ENCODE results near the gene FAM170B. TPM values are rescaled to one million over a fixed set of nuclear protein-coding genes. Genes with fewer than 3 reads are reported as not detected.

FAM170B gene
- total RNA-seq, 1 donor from 2014 or later = not detected

GRCh38 chr10:49092477-49092876, 41.3 kb downstream of the FAM170B start:
- Mint-ChIP-seq H3K4me1 (ENCODE audit: low read depth) (peaks cover 4% of the 10 kb centered on the region), H3K27ac (ENCODE audit: unreplicated experiment) (no peak overlapping the region), H3K36me3 (ENCODE audit: low read depth) (peaks cover 1% of the 10 kb centered on the region), H3K9me3 (ENCODE audit: low read depth) (peaks cover 5% of the 10 kb centered on the region), H3K4me3 (ENCODE audit: unreplicated experiment) (no peak overlapping the region), H3K27me3 (ENCODE audit: low read depth) (no peaks in the 10 kb centered on the region)
- TF ChIP-seq, protein P1, sequence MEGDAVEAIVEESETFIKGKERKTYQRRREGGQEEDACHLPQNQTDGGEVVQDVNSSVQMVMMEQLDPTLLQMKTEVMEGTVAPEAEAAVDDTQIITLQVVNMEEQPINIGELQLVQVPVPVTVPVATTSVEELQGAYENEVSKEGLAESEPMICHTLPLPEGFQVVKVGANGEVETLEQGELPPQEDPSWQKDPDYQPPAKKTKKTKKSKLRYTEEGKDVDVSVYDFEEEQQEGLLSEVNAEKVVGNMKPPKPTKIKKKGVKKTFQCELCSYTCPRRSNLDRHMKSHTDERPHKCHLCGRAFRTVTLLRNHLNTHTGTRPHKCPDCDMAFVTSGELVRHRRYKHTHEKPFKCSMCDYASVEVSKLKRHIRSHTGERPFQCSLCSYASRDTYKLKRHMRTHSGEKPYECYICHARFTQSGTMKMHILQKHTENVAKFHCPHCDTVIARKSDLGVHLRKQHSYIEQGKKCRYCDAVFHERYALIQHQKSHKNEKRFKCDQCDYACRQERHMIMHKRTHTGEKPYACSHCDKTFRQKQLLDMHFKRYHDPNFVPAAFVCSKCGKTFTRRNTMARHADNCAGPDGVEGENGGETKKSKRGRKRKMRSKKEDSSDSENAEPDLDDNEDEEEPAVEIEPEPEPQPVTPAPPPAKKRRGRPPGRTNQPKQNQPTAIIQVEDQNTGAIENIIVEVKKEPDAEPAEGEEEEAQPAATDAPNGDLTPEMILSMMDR (IDR thresholded peaks at IDR 0.05) = no peak
- no peak for DNase-seq (ENCODE audit: low spot score)

- H3K4me3 Mint-ChIP-seq (ENCODE audit: unreplicated experiment) = no peak overlapping the region
- no peak for DNase-seq (ENCODE audit: low spot score)
- H3K27me3 Mint-ChIP-seq (ENCODE audit: low read depth) = no peaks in the 10 kb centered on the region
- H3K27ac Mint-ChIP-seq (ENCODE audit: unreplicated experiment) = no peak overlapping the region
- TF ChIP-seq, protein P1 (IDR thresholded peaks at IDR 0.05) = no peak
- H3K36me3 Mint-ChIP-seq (ENCODE audit: low read depth) = peaks cover 1% of the 10 kb centered on the region
- peaks cover 4% of the 10 kb centered on the region for H3K4me1 Mint-ChIP-seq (ENCODE audit: low read depth)
- peaks cover 12% of the 10 kb centered on the region for H3K9me3 Mint-ChIP-seq (ENCODE audit: low read depth)
These were observed 42.2 kb downstream of the FAM170B start for GRCh38 chr10:49091450-49092210.

- TF ChIP-seq, protein P1 (IDR thresholded peaks at IDR 0.05) = no peak
- peaks cover 16% of the 10 kb centered on the region for H3K9me3 Mint-ChIP-seq (ENCODE audit: low read depth)
- H3K27me3 Mint-ChIP-seq (ENCODE audit: low read depth) = no peaks in the 10 kb centered on the region
- no peak overlapping the region for H3K4me3 Mint-ChIP-seq (ENCODE audit: unreplicated experiment)
- no peak for DNase-seq (ENCODE audit: low spot score)
- H3K27ac Mint-ChIP-seq (ENCODE audit: unreplicated experiment) = no peak overlapping the region
- H3K36me3 Mint-ChIP-seq (ENCODE audit: low read depth) = peaks cover 5% of the 10 kb centered on the region
- peaks cover 4% of the 10 kb centered on the region for H3K4me1 Mint-ChIP-seq (ENCODE audit: low read depth)
These were observed 43.0 kb downstream of the FAM170B start for GRCh38 chr10:49090696-49091380.

DNA sequence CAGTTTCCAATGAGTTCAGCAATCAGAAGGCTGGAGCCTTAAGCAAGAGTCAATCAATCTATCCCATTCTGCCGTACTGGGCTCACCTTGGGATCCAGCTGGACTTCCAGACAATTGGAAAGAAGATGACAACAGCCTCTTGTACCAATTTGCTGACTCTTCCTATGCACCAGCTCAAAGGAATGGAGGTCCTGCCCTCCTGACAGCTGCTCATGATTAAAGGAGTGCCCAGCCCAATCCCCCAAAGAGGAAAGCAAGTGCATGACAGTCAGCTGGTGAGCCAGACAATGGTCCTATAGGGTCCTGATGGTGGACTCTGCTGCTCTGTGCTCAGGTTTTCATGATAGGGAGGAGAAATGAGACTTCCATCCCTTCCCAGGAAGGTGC, 43.6 kb downstream of the FAM170B start:
- H3K27ac Mint-ChIP-seq (ENCODE audit: unreplicated experiment) = no peak overlapping the region
- H3K27me3 Mint-ChIP-seq (ENCODE audit: low read depth) = no peaks in the 10 kb centered on the region
- peaks cover 16% of the 10 kb centered on the region for H3K9me3 Mint-ChIP-seq (ENCODE audit: low read depth)
- H3K4me1 Mint-ChIP-seq (ENCODE audit: low read depth) = peaks cover 4% of the 10 kb centered on the region
- DNase-seq (ENCODE audit: low spot score) = no peak
- H3K36me3 Mint-ChIP-seq (ENCODE audit: low read depth) = peaks cover 5% of the 10 kb centered on the region
- H3K4me3 Mint-ChIP-seq (ENCODE audit: unreplicated experiment) = no peak overlapping the region
- TF ChIP-seq, protein P1 (IDR thresholded peaks at IDR 0.05) = no peak

- no peak overlapping the region for H3K27ac Mint-ChIP-seq (ENCODE audit: unreplicated experiment)
- no peak for DNase-seq (ENCODE audit: low spot score)
- H3K36me3 Mint-ChIP-seq (ENCODE audit: low read depth) = peaks cover 5% of the 10 kb centered on the region
- TF ChIP-seq, protein P1 (IDR thresholded peaks at IDR 0.05) = no peak
- H3K4me1 Mint-ChIP-seq (ENCODE audit: low read depth) = peaks cover 4% of the 10 kb centered on the region
- H3K27me3 Mint-ChIP-seq (ENCODE audit: low read depth) = no peaks in the 10 kb centered on the region
- H3K4me3 Mint-ChIP-seq (ENCODE audit: unreplicated experiment) = no peak overlapping the region
- peaks cover 16% of the 10 kb centered on the region for H3K9me3 Mint-ChIP-seq (ENCODE audit: low read depth)
These were observed 44.1 kb downstream of the FAM170B start for GRCh38 chr10:49089557-49090188.
